Nephron (organoid): Measurements from ENCODE around the gene PPDPF.

ENCODE experiments used
- H3K27ac Mint-ChIP-seq, 3 experiments: 2 replicates each; pipeline ENCODE4 v1.8.0; 2020; ENCODE audit warnings: mixed read lengths in 3 of 3, mild to moderate bottlenecking in 2 of 3, moderate library complexity in 1 of 3
- H3K27me3 Mint-ChIP-seq: 2 replicates; pipeline ENCODE4 v1.8.0; 2021; ENCODE audit warnings: low read depth, mild to moderate bottlenecking, moderate library complexity, mixed read lengths
- H3K36me3 Mint-ChIP-seq: 2 replicates; pipeline ENCODE4 v1.8.0; 2020; ENCODE audit warnings: low read depth, mixed read lengths
- H3K4me1 Mint-ChIP-seq: 2 replicates; pipeline ENCODE4 v1.8.0; 2020; ENCODE audit warnings: mixed read lengths
- H3K4me3 Mint-ChIP-seq, 3 experiments: 2 replicates each; pipeline ENCODE4 v1.8.0; 2020; ENCODE audit warnings: mild to moderate bottlenecking in 3 of 3, mixed read lengths in 3 of 3, moderate library complexity in 2 of 3
- H3K9me3 Mint-ChIP-seq: 2 replicates; pipeline ENCODE4 v1.8.0; 2020; ENCODE audit warnings: mixed read lengths
- CTCF ChIP-seq, 3 experiments: fragments of 200-600 bp; sonication (generic); IDR thresholded peaks; one replicate each; pipeline ENCODE4 v1.5.0; 2021; ENCODE audit warnings: antibody characterized with exemption in 3 of 3; ENCODE audit not compliant: unreplicated experiment in 3 of 3

Gene PPDPF

GRCh38 chr20:63547725-63548480 is 27.3 kb downstream of the PPDPF start, which contains the start of gene SRMS:
Gene SRMS, minus strand, starts transcription at chr20:63547749. Its CDS starts 286 bp downstream, at chr20:63547463.
- TF ChIP-seq CTCF (IDR thresholded peaks at IDR 0.05; ENCODE audit: unreplicated experiment in 3 of 3): no peak
- Mint-ChIP-seq H3K4me1 (peaks cover 6% of the 10 kb centered on the region), H3K27ac (no peak within 1 kb of the TSS), H3K4me3 (no peak within 1 kb of the TSS), H3K9me3 (no peaks in the 10 kb centered on the region), H3K27me3 (peaks cover 27% of the 10 kb centered on the region), H3K36me3 (no peaks in the 10 kb centered on the region)

- no peaks in the 10 kb centered on the region for H3K36me3 Mint-ChIP-seq
- H3K27ac Mint-ChIP-seq: no peak overlapping the region
- H3K9me3 Mint-ChIP-seq: no peaks in the 10 kb centered on the region
- peaks cover 31% of the 10 kb centered on the region for H3K27me3 Mint-ChIP-seq
- peaks cover 4% of the 10 kb centered on the region for H3K4me1 Mint-ChIP-seq
- no peak for TF ChIP-seq CTCF (IDR thresholded peaks at IDR 0.05; ENCODE audit: unreplicated experiment in 3 of 3)
- H3K4me3 Mint-ChIP-seq: no peak overlapping the region
Observed at GRCh38 chr20:63548542-63548941, 28.0 kb downstream of the PPDPF start.

- H3K36me3 Mint-ChIP-seq: no peaks in the 10 kb centered on the region
- H3K9me3 Mint-ChIP-seq: no peaks in the 10 kb centered on the region
- no peak for TF ChIP-seq CTCF (IDR thresholded peaks at IDR 0.05; ENCODE audit: unreplicated experiment in 3 of 3)
- H3K27me3 Mint-ChIP-seq: peaks cover 31% of the 10 kb centered on the region
- H3K4me3 Mint-ChIP-seq: no peak overlapping the region
- H3K4me1 Mint-ChIP-seq: no peaks in the 10 kb centered on the region
- no peak overlapping the region for H3K27ac Mint-ChIP-seq
Observed at GRCh38 chr20:63549019-63549418, 28.5 kb downstream of the PPDPF start.

GRCh38 chr20:63549679-63550282 is 29.2 kb downstream of the PPDPF start:
- Mint-ChIP-seq H3K4me1 (no peaks in the 10 kb centered on the region), H3K9me3 (no peaks in the 10 kb centered on the region), H3K36me3 (no peaks in the 10 kb centered on the region), H3K27ac (no peak overlapping the region), H3K4me3 (no peak overlapping the region), H3K27me3 (peaks cover 31% of the 10 kb centered on the region)
- no peak for TF ChIP-seq CTCF (IDR thresholded peaks at IDR 0.05; ENCODE audit: unreplicated experiment in 3 of 3)

- no peak for TF ChIP-seq CTCF (IDR thresholded peaks at IDR 0.05; ENCODE audit: unreplicated experiment in 3 of 3)
- no peaks in the 10 kb centered on the region for H3K4me1 Mint-ChIP-seq
- H3K27me3 Mint-ChIP-seq: peaks cover 27% of the 10 kb centered on the region
- H3K9me3 Mint-ChIP-seq: no peaks in the 10 kb centered on the region
- H3K36me3 Mint-ChIP-seq: no peaks in the 10 kb centered on the region
- no peak overlapping the region for H3K27ac Mint-ChIP-seq
- no peak overlapping the region for H3K4me3 Mint-ChIP-seq
Observed at GRCh38 chr20:63551068-63551467, 30.5 kb downstream of the PPDPF start.
